Stimulated activated CD4-positive, alpha-beta T cell treated with anti-CD3 and anti-CD28 coated beads, TNF-alpha, amount 100 ng/mL, for 4 hours (primary cell): ENCODE measurements around the gene CFAP20DC.
"Not testable (repeated sequence)": the region's sequence is repeated elsewhere in the genome, so short reads cannot be mapped to it uniquely, and the experiment has no call there.

Source experiments
- DNase-seq, 3 experiments: peaks; one replicate each; pipeline ENCODE4 v3.0.0-alpha.2; 2020; ENCODE audit warnings: low read depth in 3 of 3

Gene CFAP20DC

DNA sequence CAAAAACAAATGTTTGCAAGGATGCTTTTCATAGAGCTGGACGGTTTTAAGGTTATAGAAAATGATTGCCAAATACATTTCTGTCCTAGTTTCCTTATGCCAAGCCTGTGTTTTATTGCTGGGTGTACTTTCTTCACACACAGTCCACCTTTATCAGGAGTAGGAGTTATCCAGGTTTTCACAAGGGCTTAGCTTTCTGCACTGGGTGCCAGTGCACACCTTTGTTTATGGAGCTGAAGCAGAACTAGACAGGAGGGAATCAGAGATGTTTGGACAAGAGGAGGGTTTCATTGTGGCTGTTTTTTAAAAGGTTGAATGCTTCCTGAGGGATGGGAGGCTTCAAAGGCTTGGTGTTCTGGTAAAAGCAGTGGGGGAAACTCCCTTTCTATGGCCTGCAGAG is 353.7 kb downstream of the CFAP20DC start:
- DNase-seq, result no peak

DNA sequence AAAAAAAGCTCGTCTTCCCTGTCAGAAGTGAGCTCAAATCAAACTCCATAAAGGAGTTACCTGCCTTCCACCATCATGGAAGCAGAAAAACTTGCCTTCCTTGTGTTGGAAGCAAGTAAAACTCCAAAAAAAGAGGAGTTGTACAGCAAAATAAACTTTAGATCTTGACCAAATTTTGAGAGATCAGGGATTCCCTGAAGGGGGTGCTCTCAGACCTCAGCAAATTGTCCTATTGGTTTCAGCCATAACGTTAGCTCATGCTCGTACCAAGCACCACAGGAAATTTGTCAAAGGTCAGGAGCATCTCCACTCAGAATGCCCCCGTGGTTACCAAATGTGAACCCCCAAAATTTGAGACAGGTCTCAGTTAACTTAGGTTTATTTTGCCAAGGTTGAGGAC is 354.5 kb downstream of the CFAP20DC start:
- not testable (repeated sequence) for DNase-seq

DNA sequence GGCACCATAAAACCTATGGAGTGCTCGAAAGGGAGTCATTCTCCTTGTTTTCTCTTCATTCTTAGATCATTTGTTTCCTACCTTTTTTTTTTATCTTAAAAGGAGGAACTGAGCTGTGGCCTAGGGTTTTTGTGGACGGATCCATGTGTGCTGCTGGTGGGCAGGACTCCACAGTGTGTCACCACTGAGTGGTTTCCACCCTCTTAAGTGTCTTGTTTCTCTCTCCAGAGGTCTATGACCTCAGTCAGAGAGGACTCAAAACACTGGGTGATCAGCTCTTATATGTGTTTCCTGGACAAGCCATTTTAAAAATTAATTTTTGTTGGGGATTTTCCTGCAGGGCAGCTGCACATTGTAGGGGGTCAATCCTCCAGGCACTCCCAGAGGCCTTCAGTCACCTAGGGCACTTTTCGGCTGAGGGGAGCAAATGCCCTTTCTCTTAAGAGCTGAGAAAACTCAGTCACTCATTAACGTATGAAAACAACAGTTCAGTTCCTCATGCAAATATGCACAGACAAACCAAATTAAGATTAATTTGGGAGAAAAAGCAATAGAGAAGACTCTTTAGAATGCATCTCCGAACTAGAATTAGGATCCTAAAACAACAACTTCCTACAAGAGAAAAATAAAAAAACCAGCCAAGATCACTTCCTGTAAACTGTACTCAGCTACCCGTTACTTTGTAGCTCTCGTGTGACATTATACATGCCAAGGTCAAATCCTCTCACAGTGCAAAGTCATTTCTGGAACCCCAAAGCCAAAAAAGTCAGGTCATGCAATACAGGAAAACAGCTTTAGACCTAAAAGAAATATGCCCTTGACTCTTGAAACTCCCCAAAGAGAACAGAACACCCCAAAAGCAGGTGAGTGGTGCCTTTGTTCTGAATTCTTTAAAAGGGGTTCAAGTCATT is 355.6 kb downstream of the CFAP20DC start:
- no peak for DNase-seq

DNA sequence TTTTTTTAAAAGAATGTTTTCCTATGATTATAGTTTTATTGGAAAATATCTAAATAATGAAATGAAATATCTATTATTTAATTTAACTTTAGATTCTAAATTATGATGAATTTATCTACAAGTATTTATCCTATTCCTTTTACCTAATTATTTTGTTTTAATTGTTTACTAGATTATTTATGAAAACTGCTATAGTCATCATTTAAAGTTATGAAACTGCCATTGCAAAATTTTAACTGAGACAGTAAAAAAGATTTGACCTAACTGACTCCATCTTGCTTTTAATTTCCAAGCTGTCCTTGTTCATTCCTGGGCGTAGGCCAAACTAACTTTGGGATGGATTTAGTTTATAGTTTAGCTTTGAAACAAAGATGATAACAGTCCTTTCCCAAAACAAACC is 357.3 kb downstream of the CFAP20DC start:
- no peak for DNase-seq
